Measurements from ENCODE around the gene SNCA.

DNA sequence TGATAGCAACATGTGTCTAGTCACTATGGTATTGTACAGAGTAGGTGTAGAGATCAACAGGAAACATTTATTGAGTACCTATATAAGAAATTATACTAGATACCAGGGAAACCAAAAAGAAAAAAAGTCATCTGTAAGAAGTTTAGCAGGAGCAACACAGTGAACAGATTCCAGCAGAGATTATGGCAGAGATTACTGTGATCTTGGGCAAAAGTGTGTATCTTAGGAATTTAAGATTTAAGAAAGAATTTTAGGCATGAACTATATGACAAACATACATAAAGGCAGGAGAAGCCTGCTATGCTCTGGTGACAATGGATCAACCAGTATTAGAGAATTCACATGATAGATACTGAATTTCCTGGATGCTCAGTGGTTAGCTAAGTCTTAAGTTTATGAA is 37.9 kb downstream of the SNCA start:
- no peak for TF ChIP-seq CTCF (IDR thresholded peaks at IDR 0.05)
- TF ChIP-seq POLR2A (IDR thresholded peaks at IDR 0.05): no peak
- TF ChIP-seq POLR2AphosphoS5 (IDR thresholded peaks at IDR 0.05): no peak

All from sigmoid colon (tissue), 4 donors.